SK-N-SH treated with all-trans-retinoic acid at 6 μM for 48 hours (cell line): Measurements from ENCODE around the gene MYL10.

Experiments used
- ARNTL ChIP-seq: fragments of 450-650 bp; formaldehyde crosslinking; IDR thresholded peaks from 2 replicates; pipeline ENCODE4 v1.5.0; 2020; ENCODE audit warnings: low read depth, mild to moderate bottlenecking, moderate library complexity, borderline replicate concordance
- BACH2 ChIP-seq: fragments of 250-450 bp; sonication (Bioruptor Pico); IDR thresholded peaks from 2 replicates; pipeline ENCODE4 v1.9.0; 2021; ENCODE audit warnings: mild to moderate bottlenecking, borderline replicate concordance
- CREB5 ChIP-seq: fragments of 250-450 bp; sonication (Bioruptor Pico); IDR thresholded peaks from 2 replicates; pipeline ENCODE4 v1.5.1; 2020; ENCODE audit warnings: low read depth, mild to moderate bottlenecking, moderate library complexity
- CSDC2 ChIP-seq: fragments of 250-450 bp; sonication (Bioruptor Pico); IDR thresholded peaks from 2 replicates; pipeline ENCODE4 v1.5.0; 2020; ENCODE audit warnings: mild to moderate bottlenecking, moderate library complexity
- RARB ChIP-seq: fragments of 250-450 bp; sonication (Bioruptor Pico); IDR thresholded peaks from 2 replicates; pipeline ENCODE4 v1.8.0; 2021; ENCODE audit warnings: mild to moderate bottlenecking, moderate library complexity
- SNAI2 ChIP-seq: fragments of 250-450 bp; sonication (Bioruptor Pico); IDR thresholded peaks from 2 replicates; pipeline ENCODE4 v1.5.0; 2020; ENCODE audit warnings: mild to moderate bottlenecking, moderate library complexity
- TOX ChIP-seq: fragments of 250-450 bp; sonication (Bioruptor Pico); IDR thresholded peaks from 2 replicates; pipeline ENCODE4 v1.8.0; 2021; ENCODE audit warnings: mild to moderate bottlenecking, moderate library complexity, borderline replicate concordance
- TSHZ2 ChIP-seq: fragments of 250-450 bp; sonication (Bioruptor Pico); IDR thresholded peaks from 2 replicates; pipeline ENCODE4 v1.5.0; 2020; ENCODE audit warnings: mild to moderate bottlenecking, moderate library complexity
- ZC3H10 ChIP-seq: fragments of 250-450 bp; sonication (Bioruptor Pico); IDR thresholded peaks from 2 replicates; pipeline ENCODE4 v1.5.1; 2021; ENCODE audit warnings: mild to moderate bottlenecking, moderate library complexity
- ZFP3 ChIP-seq: fragments of 250-450 bp; sonication (Bioruptor Pico); IDR thresholded peaks from 2 replicates; pipeline ENCODE4 v1.5.0; 2020; ENCODE audit warnings: mild to moderate bottlenecking, moderate library complexity
- ZFP30 ChIP-seq: fragments of 450-650 bp; formaldehyde crosslinking; IDR thresholded peaks from 2 replicates; pipeline ENCODE4 v1.5.0; 2022; ENCODE audit warnings: mild to moderate bottlenecking, moderate library complexity
- ZNF565 ChIP-seq: fragments of 450-650 bp; formaldehyde crosslinking; conservative IDR thresholded peaks from 2 replicates; pipeline ENCODE4 v1.5.0; 2020; ENCODE audit warnings: low read depth, mild to moderate bottlenecking, moderate library complexity
- ZNF8 ChIP-seq: fragments of 450-650 bp; formaldehyde crosslinking; IDR thresholded peaks from 2 replicates; pipeline ENCODE4 v1.5.0; 2020; ENCODE audit warnings: mild to moderate bottlenecking, moderate library complexity
- TF ChIP-seq, protein P1 (sequence below): fragments of 250-450 bp; sonication (Bioruptor Pico); IDR thresholded peaks from 2 replicates; pipeline ENCODE4 v1.8.0; 2020; ENCODE audit warnings: mild to moderate bottlenecking, moderate library complexity, borderline replicate concordance

DNA sequence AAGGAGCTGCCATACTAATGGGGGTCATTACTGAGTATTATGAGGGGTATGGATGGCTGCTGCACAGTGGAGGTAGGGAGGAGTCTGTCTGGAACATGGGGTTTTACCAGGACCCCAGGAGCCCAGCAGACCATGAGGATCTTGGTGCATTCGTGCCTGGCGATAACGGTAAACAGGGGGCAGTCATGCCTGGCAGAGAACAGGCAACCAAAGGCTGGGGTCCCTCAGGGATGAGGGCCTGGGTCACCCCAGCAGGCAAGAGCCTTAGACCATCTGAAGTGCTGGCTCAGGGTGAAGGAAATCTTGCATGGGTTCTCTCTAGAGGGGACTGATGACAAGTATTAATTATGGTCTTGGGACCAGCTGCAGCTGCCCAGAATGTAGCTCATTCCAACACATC, 46.1 kb downstream of the MYL10 start:
- TF ChIP-seq ZFP30 (CRISPR knock-in tag), result no peak
- no peak for TF ChIP-seq RARB (CRISPR knock-in tag)
- no peak for TF ChIP-seq ZNF565 (CRISPR knock-in tag)
- TF ChIP-seq ZC3H10 (CRISPR knock-in tag), result no peak
- TF ChIP-seq ARNTL, result no peak
- TF ChIP-seq, protein P1, sequence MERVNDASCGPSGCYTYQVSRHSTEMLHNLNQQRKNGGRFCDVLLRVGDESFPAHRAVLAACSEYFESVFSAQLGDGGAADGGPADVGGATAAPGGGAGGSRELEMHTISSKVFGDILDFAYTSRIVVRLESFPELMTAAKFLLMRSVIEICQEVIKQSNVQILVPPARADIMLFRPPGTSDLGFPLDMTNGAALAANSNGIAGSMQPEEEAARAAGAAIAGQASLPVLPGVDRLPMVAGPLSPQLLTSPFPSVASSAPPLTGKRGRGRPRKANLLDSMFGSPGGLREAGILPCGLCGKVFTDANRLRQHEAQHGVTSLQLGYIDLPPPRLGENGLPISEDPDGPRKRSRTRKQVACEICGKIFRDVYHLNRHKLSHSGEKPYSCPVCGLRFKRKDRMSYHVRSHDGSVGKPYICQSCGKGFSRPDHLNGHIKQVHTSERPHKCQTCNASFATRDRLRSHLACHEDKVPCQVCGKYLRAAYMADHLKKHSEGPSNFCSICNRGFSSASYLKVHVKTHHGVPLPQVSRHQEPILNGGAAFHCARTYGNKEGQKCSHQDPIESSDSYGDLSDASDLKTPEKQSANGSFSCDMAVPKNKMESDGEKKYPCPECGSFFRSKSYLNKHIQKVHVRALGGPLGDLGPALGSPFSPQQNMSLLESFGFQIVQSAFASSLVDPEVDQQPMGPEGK, result no peak
- TF ChIP-seq BACH2 (CRISPR knock-in tag), result no peak
- no peak for TF ChIP-seq ZFP3
- no peak for TF ChIP-seq TOX (CRISPR knock-in tag)
- no peak for TF ChIP-seq TSHZ2 (CRISPR knock-in tag)
- TF ChIP-seq SNAI2, result no peak
- TF ChIP-seq ZNF8 (CRISPR knock-in tag), result no peak
- TF ChIP-seq CREB5 (CRISPR knock-in tag), result no peak
- TF ChIP-seq CSDC2 (CRISPR knock-in tag), result no peak
